ENCODE results near the gene HCST.

Gene HCST

DNA sequence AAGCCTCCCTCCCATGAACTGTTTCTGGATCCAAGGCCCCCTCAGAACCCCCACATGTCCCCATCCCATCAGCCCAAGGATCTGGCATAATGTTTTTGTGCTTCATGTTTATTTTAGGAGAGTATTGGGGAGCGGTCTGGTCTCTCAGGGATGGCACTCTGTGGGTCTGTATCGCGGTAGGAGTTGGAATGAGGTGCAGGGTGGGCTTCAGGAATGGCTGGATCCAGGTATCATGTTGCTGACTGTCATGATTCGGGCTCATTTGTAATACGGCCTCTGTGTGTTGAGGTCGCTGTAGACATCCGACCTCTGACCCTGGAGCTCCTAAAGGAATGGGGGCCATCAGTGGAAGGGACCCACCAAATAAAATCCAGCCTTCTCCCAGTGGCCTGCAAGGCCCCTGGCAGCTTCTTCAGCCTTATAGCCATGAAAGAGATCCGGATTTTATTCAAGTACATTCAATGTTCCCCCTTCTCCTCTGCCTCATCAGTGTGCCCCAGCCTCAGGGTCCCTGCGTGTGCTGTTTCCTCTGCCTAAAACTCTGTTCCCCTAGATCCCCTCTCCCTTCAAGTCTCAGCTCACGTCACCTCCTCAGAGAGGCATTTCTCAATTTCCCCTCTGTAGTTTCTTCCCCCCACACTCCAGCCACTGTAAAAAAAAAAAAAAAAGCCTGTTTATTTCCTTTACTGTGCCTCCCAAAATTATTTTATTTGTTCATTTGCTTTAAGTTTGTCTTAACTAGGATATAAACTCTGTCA lies 2.2 kb downstream of the HCST start:
- peaks cover 26% of the 10 kb centered on the region for H3K79me2 ChIP-seq (ENCODE audit: control insufficient read depth, low read length)
- no peaks in the 10 kb centered on the region for H4K20me1 ChIP-seq (ENCODE audit: control insufficient read depth, insufficient read depth, low read depth, low read length)
- H3K9me2 ChIP-seq (replicated peaks; ENCODE audit: control insufficient read depth, low read length), result no peaks in the 10 kb centered on the region
- H3K9me3 ChIP-seq (ENCODE audit: control insufficient read depth, insufficient read depth, low read length), result no peaks in the 10 kb centered on the region
- H3K4me3 ChIP-seq (ENCODE audit: low read length), result peak overlapping the region; percentile 87
- no peak for TF ChIP-seq EZH2phosphoT487 (IDR thresholded peaks at IDR 0.05; ENCODE audit: borderline replicate concordance, low read length)
- TF ChIP-seq, protein P1, sequence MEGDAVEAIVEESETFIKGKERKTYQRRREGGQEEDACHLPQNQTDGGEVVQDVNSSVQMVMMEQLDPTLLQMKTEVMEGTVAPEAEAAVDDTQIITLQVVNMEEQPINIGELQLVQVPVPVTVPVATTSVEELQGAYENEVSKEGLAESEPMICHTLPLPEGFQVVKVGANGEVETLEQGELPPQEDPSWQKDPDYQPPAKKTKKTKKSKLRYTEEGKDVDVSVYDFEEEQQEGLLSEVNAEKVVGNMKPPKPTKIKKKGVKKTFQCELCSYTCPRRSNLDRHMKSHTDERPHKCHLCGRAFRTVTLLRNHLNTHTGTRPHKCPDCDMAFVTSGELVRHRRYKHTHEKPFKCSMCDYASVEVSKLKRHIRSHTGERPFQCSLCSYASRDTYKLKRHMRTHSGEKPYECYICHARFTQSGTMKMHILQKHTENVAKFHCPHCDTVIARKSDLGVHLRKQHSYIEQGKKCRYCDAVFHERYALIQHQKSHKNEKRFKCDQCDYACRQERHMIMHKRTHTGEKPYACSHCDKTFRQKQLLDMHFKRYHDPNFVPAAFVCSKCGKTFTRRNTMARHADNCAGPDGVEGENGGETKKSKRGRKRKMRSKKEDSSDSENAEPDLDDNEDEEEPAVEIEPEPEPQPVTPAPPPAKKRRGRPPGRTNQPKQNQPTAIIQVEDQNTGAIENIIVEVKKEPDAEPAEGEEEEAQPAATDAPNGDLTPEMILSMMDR (IDR thresholded peaks at IDR 0.05; ENCODE audit: low read depth, low read length, poor library complexity, severe bottlenecking), result no peak
- peaks cover 63% of the 10 kb centered on the region for H3K4me1 ChIP-seq (ENCODE audit: control insufficient read depth, low read length)
- H3K27ac ChIP-seq (ENCODE audit: low read depth, low read length), result no peak overlapping the region
- no peaks in the 10 kb centered on the region for H3K27me3 ChIP-seq (ENCODE audit: control insufficient read depth, low read length)
- peaks cover 28% of the 10 kb centered on the region for H3F3A ChIP-seq (ENCODE audit: control insufficient read depth, insufficient read depth)
- H3K36me3 ChIP-seq (ENCODE audit: control insufficient read depth, low read length), result peaks cover 4% of the 10 kb centered on the region
- H3K4me2 ChIP-seq (ENCODE audit: low read length), result peak overlapping the region; percentile 99

DNA sequence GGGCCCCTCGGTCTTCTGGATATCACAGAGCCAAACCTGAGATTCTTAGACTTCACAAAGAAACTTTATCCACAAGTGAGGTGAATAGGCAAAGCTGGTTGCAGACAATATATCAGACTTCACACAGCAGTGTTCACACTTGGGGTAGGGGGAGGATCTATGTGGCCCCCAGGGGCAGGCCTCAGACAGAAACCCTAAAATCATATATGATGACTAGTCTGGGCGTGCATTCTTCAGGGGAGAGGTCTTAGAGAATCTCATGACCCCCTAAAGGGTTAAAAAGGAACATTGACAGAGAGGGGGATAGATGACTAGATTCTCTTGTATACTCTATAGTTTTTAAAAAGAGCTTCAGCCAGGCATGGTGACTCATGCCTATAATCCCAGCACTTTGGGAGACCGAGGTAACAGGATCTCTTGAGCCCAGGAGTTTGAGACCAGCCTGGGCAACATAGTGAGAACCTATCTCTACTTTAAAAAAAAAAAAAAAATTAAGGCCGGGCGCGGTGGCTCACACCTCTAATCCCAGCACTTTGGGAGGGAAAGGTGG lies 2.9 kb downstream of the HCST start:
- Histone ChIP-seq H3K36me3 (ENCODE audit: control insufficient read depth, low read length) (peaks cover under 1% of the 10 kb centered on the region), H3K9me3 (ENCODE audit: control insufficient read depth, insufficient read depth, low read length) (no peaks in the 10 kb centered on the region), H3K4me3 (ENCODE audit: low read length) (no peak overlapping the region), H3K9me2 (replicated peaks; ENCODE audit: control insufficient read depth, low read length) (no peaks in the 10 kb centered on the region), H3K79me2 (ENCODE audit: control insufficient read depth, low read length) (peaks cover 19% of the 10 kb centered on the region), H3K27me3 (ENCODE audit: control insufficient read depth, low read length) (no peaks in the 10 kb centered on the region), H3K4me1 (ENCODE audit: control insufficient read depth, low read length) (peaks cover 71% of the 10 kb centered on the region), H3K27ac (ENCODE audit: low read depth, low read length) (no peak overlapping the region), H3K4me2 (ENCODE audit: low read length) (no peak overlapping the region; the same call in 1 of the 2 replicates), H3F3A (ENCODE audit: control insufficient read depth, insufficient read depth) (peaks cover 28% of the 10 kb centered on the region), H4K20me1 (ENCODE audit: control insufficient read depth, insufficient read depth, low read depth, low read length) (no peaks in the 10 kb centered on the region)
- TF ChIP-seq, protein P1 (IDR thresholded peaks at IDR 0.05; ENCODE audit: low read depth, low read length, poor library complexity, severe bottlenecking), result no peak
- TF ChIP-seq EZH2phosphoT487 (IDR thresholded peaks at IDR 0.05; ENCODE audit: borderline replicate concordance, low read length), result no peak

DNA sequence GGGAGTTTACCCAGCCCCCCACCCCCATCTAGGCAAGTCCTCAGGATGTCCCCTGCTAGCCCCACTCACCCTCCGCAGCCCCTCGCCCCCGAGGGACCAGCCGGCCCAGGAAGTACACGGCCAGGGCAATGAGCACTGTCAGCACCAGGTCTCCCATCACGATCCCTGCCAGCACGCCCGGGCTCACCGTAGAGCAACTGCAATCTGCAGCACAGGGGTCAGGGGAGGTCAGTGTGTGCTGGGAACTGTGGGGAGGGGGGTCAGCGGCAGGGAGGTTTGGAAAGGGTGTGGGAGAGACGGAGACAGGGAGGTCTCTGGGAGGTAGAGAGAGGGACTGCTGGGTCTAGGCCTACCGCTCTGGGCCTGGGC lies 5.0 kb downstream of the HCST start:
- Histone ChIP-seq H3K9me2 (replicated peaks; ENCODE audit: control insufficient read depth, low read length) (no peaks in the 10 kb centered on the region), H3K36me3 (ENCODE audit: control insufficient read depth, low read length) (no peaks in the 10 kb centered on the region), H4K20me1 (ENCODE audit: control insufficient read depth, insufficient read depth, low read depth, low read length) (no peaks in the 10 kb centered on the region), H3K27me3 (ENCODE audit: control insufficient read depth, low read length) (no peaks in the 10 kb centered on the region), H3K9me3 (ENCODE audit: control insufficient read depth, insufficient read depth, low read length) (no peaks in the 10 kb centered on the region), H3F3A (ENCODE audit: control insufficient read depth, insufficient read depth) (peaks cover 23% of the 10 kb centered on the region), H3K79me2 (ENCODE audit: control insufficient read depth, low read length) (peaks cover 8% of the 10 kb centered on the region), H3K4me2 (ENCODE audit: low read length) (no peak overlapping the region), H3K27ac (ENCODE audit: low read depth, low read length) (no peak overlapping the region), H3K4me3 (ENCODE audit: low read length) (no peak overlapping the region), H3K4me1 (ENCODE audit: control insufficient read depth, low read length) (peaks cover 73% of the 10 kb centered on the region)
- TF ChIP-seq, protein P1 (IDR thresholded peaks at IDR 0.05; ENCODE audit: low read depth, low read length, poor library complexity, severe bottlenecking), result no peak
- TF ChIP-seq EZH2phosphoT487 (IDR thresholded peaks at IDR 0.05; ENCODE audit: borderline replicate concordance, low read length), result no peak

Measured in DOHH2 (cell line).